Activated CD8-positive, alpha-beta T cell treated with anti-CD3 and anti-CD28 coated beads for 36 hours (primary cell): ENCODE results near the gene LCE2A. TPM values are rescaled to one million over a fixed set of nuclear protein-coding genes. Genes with fewer than 3 reads are reported as not detected.

Experiments
- ATAC-seq: fragments of 200-7000 bp; cut with Tn5 transposase; one replicate; pipeline ENCODE4 v1.10.0; 2021; ENCODE audit warnings: mild to moderate bottlenecking, moderate library complexity
- CTCF ChIA-PET: fragments of 350-600 bp; sonication (Branson Sonifier 250); formaldehyde crosslinking; loops from one replicate; lab custom pipeline; 2021; ENCODE audit warnings: antibody characterized with exemption; lab: Charles Lee
- POLR2A ChIA-PET: fragments of 350-600 bp; sonication (Branson Sonifier 250); formaldehyde crosslinking; loops from one replicate; lab custom pipeline; 2021; ENCODE audit warnings: antibody characterized with exemption; lab: Charles Lee
- DNase-seq: peaks from one replicate; pipeline ENCODE4 v3.0.0-alpha.2; 2020
- H3K27ac Mint-ChIP-seq: one replicate; pipeline ENCODE4 v1.8.0; 2021; ENCODE audit warnings: mild to moderate bottlenecking, mixed read lengths
- H3K27me3 Mint-ChIP-seq: one replicate; pipeline ENCODE4 v1.8.0; 2021; ENCODE audit warnings: mixed read lengths
- H3K36me3 Mint-ChIP-seq: one replicate; pipeline ENCODE4 v1.8.0; 2021; ENCODE audit warnings: low read depth, mixed read lengths
- H3K4me1 Mint-ChIP-seq: one replicate; pipeline ENCODE4 v1.8.0; 2021; ENCODE audit warnings: low read depth, mixed read lengths
- H3K4me3 Mint-ChIP-seq: one replicate; pipeline ENCODE4 v1.8.0; 2021; ENCODE audit warnings: mild to moderate bottlenecking, moderate library complexity, mixed read lengths
- H3K9me3 Mint-ChIP-seq: one replicate; pipeline ENCODE4 v1.8.0; 2021; ENCODE audit warnings: mixed read lengths
- intact Hi-C: fragments of 100-400 bp; cut with micrococcal nuclease; formaldehyde crosslinking; loops from one replicate; pipeline ENCODE4 v1.10.0; 2022
- total RNA-seq, 2 experiments: library from RNA; stranded (reverse); gene quantifications; one replicate each; pipeline ENCODE4 v1.2.3, GENCODE V29; 2021
- TF ChIP-seq, protein P1 (sequence below): fragments of 200-600 bp; IDR thresholded peaks from one replicate; pipeline ENCODE4 v1.8.0; 2022; ENCODE audit warnings: antibody characterized with exemption, mild to moderate bottlenecking

The LCE2A gene, protein sequence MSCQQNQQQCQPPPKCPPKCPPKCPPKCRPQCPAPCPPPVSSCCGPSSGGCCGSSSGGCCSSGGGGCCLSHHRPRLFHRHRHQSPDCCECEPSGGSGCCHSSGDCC
- not detected for total RNA-seq

DNA sequence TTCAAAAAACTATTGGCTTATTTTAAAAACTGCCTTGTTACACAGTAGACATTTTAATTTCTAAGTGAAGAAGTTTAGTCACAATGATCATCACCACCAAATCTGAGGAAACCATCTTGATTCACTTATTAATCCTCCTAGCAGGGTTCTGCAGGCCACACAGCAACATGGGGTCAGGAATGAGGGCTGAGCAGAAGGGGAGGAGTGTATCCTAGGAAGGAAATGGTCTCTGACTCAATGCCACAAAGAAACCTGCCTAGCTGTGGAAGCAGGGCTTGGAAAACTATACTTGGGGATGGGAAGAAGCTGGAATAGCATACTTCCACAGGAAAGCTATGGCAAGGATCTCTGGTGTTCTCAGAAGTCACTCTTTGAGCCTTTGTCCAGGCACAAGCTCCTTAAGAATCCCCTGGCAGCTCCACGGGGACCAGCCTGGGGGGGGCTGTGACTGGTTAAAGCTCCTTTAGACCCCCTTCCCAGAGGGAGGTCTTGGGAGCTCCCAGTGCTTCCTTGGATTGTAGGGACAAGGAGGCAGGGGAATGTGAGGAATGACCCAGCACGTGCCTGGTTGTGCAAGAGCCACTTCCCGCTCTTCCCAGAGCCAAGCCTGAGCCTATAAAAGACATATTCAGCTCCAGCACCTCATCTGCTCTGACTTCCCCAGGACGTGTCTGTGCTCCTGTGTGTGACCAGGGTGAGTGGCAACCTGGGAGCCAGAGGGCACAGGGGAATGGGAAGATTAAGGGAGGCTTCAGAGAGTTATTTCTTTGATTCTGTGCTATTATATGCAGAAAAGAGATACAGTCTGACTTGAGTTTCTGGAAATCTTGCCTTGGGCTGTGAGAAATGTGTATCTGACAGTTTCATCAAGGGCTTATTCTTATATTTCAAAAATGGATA lies at the start of gene LCE2A:
LCE2A (plus strand) TSS at position 645 of the 900 bp plus-strand sequence. CDS start 557 bp downstream, outside the sequence.
- H3K27ac Mint-ChIP-seq: no peak within 1 kb of the TSS

DNA sequence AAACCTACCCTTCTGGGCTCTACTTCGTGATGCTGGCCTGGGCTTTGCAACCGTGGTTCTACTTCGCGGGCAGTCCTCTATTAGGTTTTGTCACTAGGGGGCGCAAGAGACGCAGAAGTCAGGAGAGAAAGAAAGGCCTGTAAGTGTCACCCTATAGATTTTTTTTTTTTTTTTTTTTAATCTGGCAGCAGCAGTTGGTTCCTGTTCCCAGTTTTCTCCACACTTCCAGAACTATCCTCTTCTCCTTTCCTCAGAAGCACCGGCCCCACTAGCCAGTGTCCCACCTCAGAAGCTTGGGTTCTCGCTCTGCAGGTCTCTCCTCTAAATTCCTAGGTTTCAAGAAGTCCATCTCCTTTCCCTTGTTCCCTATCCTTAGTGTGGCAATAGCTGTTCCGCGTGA lies 44.0 kb upstream of the LCE2A start:
- Mint-ChIP-seq H3K27ac (no peak overlapping the region), H3K27me3 (peaks cover 4% of the 10 kb centered on the region), H3K9me3 (no peaks in the 10 kb centered on the region), H3K4me1 (no peaks in the 10 kb centered on the region), H3K36me3 (no peaks in the 10 kb centered on the region), H3K4me3 (no peak overlapping the region)
- peak; percentile 45 for ATAC-seq
- DNase-seq: peak; percentile 70
- TF ChIP-seq, protein P1, sequence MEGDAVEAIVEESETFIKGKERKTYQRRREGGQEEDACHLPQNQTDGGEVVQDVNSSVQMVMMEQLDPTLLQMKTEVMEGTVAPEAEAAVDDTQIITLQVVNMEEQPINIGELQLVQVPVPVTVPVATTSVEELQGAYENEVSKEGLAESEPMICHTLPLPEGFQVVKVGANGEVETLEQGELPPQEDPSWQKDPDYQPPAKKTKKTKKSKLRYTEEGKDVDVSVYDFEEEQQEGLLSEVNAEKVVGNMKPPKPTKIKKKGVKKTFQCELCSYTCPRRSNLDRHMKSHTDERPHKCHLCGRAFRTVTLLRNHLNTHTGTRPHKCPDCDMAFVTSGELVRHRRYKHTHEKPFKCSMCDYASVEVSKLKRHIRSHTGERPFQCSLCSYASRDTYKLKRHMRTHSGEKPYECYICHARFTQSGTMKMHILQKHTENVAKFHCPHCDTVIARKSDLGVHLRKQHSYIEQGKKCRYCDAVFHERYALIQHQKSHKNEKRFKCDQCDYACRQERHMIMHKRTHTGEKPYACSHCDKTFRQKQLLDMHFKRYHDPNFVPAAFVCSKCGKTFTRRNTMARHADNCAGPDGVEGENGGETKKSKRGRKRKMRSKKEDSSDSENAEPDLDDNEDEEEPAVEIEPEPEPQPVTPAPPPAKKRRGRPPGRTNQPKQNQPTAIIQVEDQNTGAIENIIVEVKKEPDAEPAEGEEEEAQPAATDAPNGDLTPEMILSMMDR: peak; percentile 77
- intact Hi-C loops: no loop called here
- CTCF ChIA-PET: interaction anchor here (0.7 to 3.8 kb wide), 13 partner anchors 8 to 579 kb away, joined by 3 to 41 read pairs (median 4); partner anchors contain the start of genes LCE2C and SMCP
- POLR2A ChIA-PET: no interaction called here

More for the DNA sequence above, at the start of gene LCE2A:
- no peak within 1 kb of the TSS for H3K4me3 Mint-ChIP-seq
- peaks cover 6% of the 10 kb centered on the region for H3K27me3 Mint-ChIP-seq
- POLR2A ChIA-PET: no interaction called here
- intact Hi-C loops: no loop called here
- no peak for ATAC-seq
- DNase-seq: no peak
- H3K4me1 Mint-ChIP-seq: no peaks in the 10 kb centered on the region
- TF ChIP-seq, protein P1: no peak
- CTCF ChIA-PET: no interaction called here
- H3K36me3 Mint-ChIP-seq: no peaks in the 10 kb centered on the region
- peaks cover 2% of the 10 kb centered on the region for H3K9me3 Mint-ChIP-seq

DNA sequence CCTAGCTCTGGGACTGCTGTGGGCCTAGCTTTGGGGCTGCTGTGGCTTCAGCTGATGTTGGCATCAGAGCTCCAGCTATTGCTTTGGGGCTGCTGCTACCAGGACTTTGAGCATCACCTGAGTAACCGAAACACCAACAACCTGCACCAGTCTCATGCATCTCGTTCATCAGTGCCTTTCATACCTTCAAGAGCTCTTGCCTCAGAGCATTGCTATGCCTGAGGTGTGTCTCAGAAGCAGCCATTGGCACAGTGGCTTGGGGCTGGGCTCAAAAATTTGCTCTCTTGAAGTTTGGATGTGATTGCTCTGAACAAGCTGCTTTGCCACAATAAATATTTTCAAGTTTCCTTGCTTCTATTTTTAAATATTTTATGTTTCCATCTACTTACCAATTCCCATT lies 41.7 kb upstream of the LCE2A start:
- CTCF ChIA-PET: interaction anchor here (1.7 to 3.8 kb wide), 2 partner anchors 15 to 572 kb away, joined by 4 to 41 read pairs; no protein-coding TSS in a partner anchor
- H3K27ac Mint-ChIP-seq: no peak overlapping the region
- intact Hi-C loops: no loop called here

DNA sequence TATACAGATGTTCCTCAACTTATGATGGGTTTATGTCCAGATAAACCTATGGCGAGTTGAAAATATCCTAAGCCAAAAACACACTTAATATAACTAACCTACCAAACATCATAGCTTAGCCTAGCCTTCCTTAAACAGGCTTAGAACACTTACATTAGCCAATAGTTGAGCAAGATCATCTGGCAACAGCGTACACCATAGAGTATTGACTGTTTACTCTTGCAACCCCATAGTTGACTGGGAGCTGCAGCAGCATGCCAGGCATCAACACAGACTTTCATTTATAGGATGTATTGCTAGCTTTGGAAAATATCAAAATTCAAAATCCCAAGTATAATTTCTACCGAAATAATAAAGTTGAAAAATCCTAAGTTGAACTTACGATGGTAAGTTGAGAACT lies 40.5 kb upstream of the LCE2A start:
- DNase-seq (no peak), ATAC-seq (no peak)
- Mint-ChIP-seq H3K4me1 (no peaks in the 10 kb centered on the region), H3K4me3 (no peak overlapping the region), H3K27me3 (peaks cover 3% of the 10 kb centered on the region), H3K36me3 (no peaks in the 10 kb centered on the region), H3K27ac (no peak overlapping the region), H3K9me3 (no peaks in the 10 kb centered on the region)
- intact Hi-C loops: no loop called here
- TF ChIP-seq, protein P1: no peak
- ChIA-PET CTCF (interaction anchor here (1.1 to 1.7 kb wide), 2 partner anchors 34 to 571 kb away, joined by 3 to 4 read pairs; no protein-coding TSS in a partner anchor), POLR2A (no interaction called here)

More for the DNA sequence above, 41.7 kb upstream of the LCE2A start:
- no peaks in the 10 kb centered on the region for H3K9me3 Mint-ChIP-seq
- H3K36me3 Mint-ChIP-seq: no peaks in the 10 kb centered on the region
- peaks cover 3% of the 10 kb centered on the region for H3K27me3 Mint-ChIP-seq
- H3K4me3 Mint-ChIP-seq: no peak overlapping the region
- TF ChIP-seq, protein P1: no peak
- POLR2A ChIA-PET: no interaction called here
- ATAC-seq (no peak), DNase-seq (no peak)
- H3K4me1 Mint-ChIP-seq: no peaks in the 10 kb centered on the region

DNA sequence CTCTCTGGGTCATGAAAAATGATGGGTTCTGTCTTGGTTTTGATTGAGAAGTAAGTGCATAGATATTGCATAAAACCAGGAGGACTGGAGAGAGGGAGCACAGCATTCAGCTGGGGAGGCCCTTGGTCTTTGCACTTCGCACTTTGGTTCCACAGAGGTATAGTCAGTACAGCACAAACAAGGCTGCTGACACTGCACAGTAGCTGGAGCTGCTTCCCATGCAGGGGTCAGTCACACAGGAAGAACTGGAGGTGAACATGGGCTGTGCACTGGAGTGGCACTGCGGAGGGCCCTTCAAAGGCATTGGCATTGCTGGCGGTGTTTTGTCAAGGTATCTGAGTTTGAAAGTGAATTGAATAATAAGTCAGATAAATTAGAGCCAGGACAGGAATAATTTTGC lies 39.5 kb upstream of the LCE2A start:
- POLR2A ChIA-PET: no interaction called here
- TF ChIP-seq, protein P1: no peak
- Mint-ChIP-seq H3K4me3 (no peak overlapping the region), H3K4me1 (no peaks in the 10 kb centered on the region), H3K36me3 (no peaks in the 10 kb centered on the region), H3K27ac (no peak overlapping the region), H3K9me3 (no peaks in the 10 kb centered on the region), H3K27me3 (peaks cover 3% of the 10 kb centered on the region)
- ATAC-seq (no peak), DNase-seq (no peak)
- CTCF ChIA-PET: no interaction called here
- intact Hi-C loops: no loop called here
